ENCODE measurements around the gene BRINP1.
"Not testable (repeated sequence)": the region's sequence is repeated elsewhere in the genome, so short reads cannot be mapped to it uniquely, and the experiment has no call there.

BRINP1 gene

GRCh38 chr9:119184265-119184936, 184.8 kb downstream of the BRINP1 start:
- no peak for DNase-seq

GRCh38 chr9:119181561-119181960, 187.7 kb downstream of the BRINP1 start:
- DNase-seq = no peak

- DNase-seq = no peak
These were observed 188.3 kb downstream of the BRINP1 start for GRCh38 chr9:119180897-119181296.

GRCh38 chr9:119179701-119180100, 189.5 kb downstream of the BRINP1 start:
- no peak for DNase-seq

GRCh38 chr9:119177196-119177595, 192.0 kb downstream of the BRINP1 start:
- DNase-seq = no peak

- no peak for DNase-seq
These were observed 193.7 kb downstream of the BRINP1 start for GRCh38 chr9:119175581-119175980.

- not testable (repeated sequence) for DNase-seq
These were observed 200.0 kb downstream of the BRINP1 start for GRCh38 chr9:119169222-119169621.

GRCh38 chr9:119167876-119168275, 201.4 kb downstream of the BRINP1 start:
- DNase-seq = no peak

GRCh38 chr9:119167267-119167666, 202.0 kb downstream of the BRINP1 start:
- DNase-seq = no peak

GRCh38 chr9:119166096-119166495, 203.1 kb downstream of the BRINP1 start:
- DNase-seq = no peak

- DNase-seq = no peak
These were observed 204.1 kb downstream of the BRINP1 start for GRCh38 chr9:119165131-119165530.

GRCh38 chr9:119164716-119165115, 204.5 kb downstream of the BRINP1 start:
- no peak for DNase-seq

- no peak for DNase-seq
These were observed 208.7 kb downstream of the BRINP1 start for GRCh38 chr9:119160551-119160950.

- DNase-seq = no peak
These were observed 209.8 kb downstream of the BRINP1 start for GRCh38 chr9:119159386-119159785.

- no peak for DNase-seq
These were observed 212.0 kb downstream of the BRINP1 start for GRCh38 chr9:119157196-119157595.

- no peak for DNase-seq
These were observed 212.9 kb downstream of the BRINP1 start for GRCh38 chr9:119156354-119156753.

- no peak for DNase-seq
These were observed 214.7 kb downstream of the BRINP1 start for GRCh38 chr9:119154527-119154926.

- DNase-seq = no peak
These were observed 215.8 kb downstream of the BRINP1 start for GRCh38 chr9:119153402-119153801.

GRCh38 chr9:119148855-119149254, 220.4 kb downstream of the BRINP1 start:
- DNase-seq = no peak

GRCh38 chr9:119137479-119137878, 231.8 kb downstream of the BRINP1 start:
- no peak for DNase-seq

- DNase-seq = no peak
These were observed 243.2 kb downstream of the BRINP1 start for GRCh38 chr9:119126040-119126439.

- no peak for DNase-seq
These were observed 247.3 kb downstream of the BRINP1 start for GRCh38 chr9:119121899-119122298.

GRCh38 chr9:119117409-119117808, 251.8 kb downstream of the BRINP1 start:
- DNase-seq = no peak
